Measurements from ENCODE around the gene PHF12. TPM values are rescaled to one million over a fixed set of nuclear protein-coding genes. Genes with fewer than 3 reads are reported as not detected.

The PHF12 gene
- total and polyA plus RNA-seq, 2 of the 13 experiments (the other 11 are each of a cell fraction or from before 2014, with no cell fraction given), result 9.8 to 17.1 TPM

DNA sequence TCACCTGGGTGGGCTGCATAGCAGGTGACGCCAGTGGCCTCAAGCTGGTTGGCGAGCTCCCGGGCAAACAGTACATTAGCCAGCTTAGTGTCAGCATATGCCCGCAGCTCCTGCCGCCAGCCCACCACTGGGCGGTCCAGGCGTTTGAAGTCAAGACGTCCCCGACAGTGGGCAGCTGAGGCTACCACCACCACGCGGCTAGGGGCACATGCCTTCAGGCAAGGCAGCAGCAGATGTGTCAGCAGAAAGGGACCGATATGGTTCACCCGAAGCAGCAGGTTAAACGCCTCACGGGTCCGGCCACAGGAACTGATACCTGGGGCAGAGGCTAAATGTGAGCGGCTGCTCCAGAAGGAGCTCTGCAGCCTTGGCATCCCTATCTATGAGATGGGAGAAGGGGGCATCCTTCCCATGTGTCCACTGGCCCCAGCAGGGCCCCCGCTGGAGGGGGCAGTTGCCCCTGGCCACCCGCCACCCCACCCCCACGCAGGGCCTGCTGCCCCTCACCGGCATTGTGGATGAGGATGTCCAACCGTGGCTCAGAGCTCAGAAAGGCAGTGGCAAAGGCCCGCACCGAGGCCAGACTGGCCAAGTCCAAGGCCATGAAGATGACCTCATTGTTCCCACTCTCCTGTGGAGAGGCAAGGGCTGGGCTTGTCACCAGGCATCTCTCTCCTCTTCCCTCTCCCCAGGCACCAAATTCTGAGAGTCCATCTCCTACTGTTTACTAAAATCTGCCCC lies 50.2 kb downstream of the PHF12 start (continued):
- peak; percentile 14; the same call in 1 of the 2 replicates for TF ChIP-seq ZNF574 (CRISPR knock-in tag; IDR thresholded peaks at IDR 0.05)
- TF ChIP-seq SOX13 (IDR thresholded peaks at IDR 0.05), result no peak
- TF ChIP-seq SOX13 (CRISPR knock-in tag; conservative IDR thresholded peaks at IDR 0.05 in 1 of 2, IDR thresholded peaks at IDR 0.05 in 1 of 2), result peak in 1 of 2 experiments; percentile 50; a peak in 1 of 4 replicates
- TF ChIP-seq FOSL2 (CRISPR knock-in tag; IDR thresholded peaks at IDR 0.05), result peak; percentile 68
- TF ChIP-seq SAP130 (CRISPR knock-in tag; IDR thresholded peaks at IDR 0.05; ENCODE audit: low read depth), result peak; percentile 52
- TF ChIP-seq JUND (CRISPR knock-in tag; IDR thresholded peaks at IDR 0.05), result peak; percentile 88
- peak; percentile 87; the same call in 1 of the 2 replicates for TF ChIP-seq JUN (CRISPR knock-in tag; IDR thresholded peaks at IDR 0.05)
- TF ChIP-seq PCBP1 (IDR thresholded peaks at IDR 0.05; ENCODE audit: borderline replicate concordance, low read depth, low read length), result 0 out of 2 replicates have a peak, but pooled peaks have one; percentile 40
- TF ChIP-seq, protein P1, sequence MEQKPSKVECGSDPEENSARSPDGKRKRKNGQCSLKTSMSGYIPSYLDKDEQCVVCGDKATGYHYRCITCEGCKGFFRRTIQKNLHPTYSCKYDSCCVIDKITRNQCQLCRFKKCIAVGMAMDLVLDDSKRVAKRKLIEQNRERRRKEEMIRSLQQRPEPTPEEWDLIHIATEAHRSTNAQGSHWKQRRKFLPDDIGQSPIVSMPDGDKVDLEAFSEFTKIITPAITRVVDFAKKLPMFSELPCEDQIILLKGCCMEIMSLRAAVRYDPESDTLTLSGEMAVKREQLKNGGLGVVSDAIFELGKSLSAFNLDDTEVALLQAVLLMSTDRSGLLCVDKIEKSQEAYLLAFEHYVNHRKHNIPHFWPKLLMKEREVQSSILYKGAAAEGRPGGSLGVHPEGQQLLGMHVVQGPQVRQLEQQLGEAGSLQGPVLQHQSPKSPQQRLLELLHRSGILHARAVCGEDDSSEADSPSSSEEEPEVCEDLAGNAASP (CRISPR knock-in tag; IDR thresholded peaks at IDR 0.05; ENCODE audit: borderline replicate concordance), result 0 out of 2 replicates have a peak, but pooled peaks have one; percentile 45
- TF ChIP-seq SKI (IDR thresholded peaks at IDR 0.05; ENCODE audit: partially characterized antibody), result peak; percentile 68
- TF ChIP-seq SNAPC4 (CRISPR knock-in tag; IDR thresholded peaks at IDR 0.05), result no peak
- TF ChIP-seq ZFX (CRISPR knock-in tag; IDR thresholded peaks at IDR 0.05; ENCODE audit: low read depth), result peak; percentile 33; the same call in 1 of the 2 replicates
- TF ChIP-seq NCOA2 (CRISPR knock-in tag; IDR thresholded peaks at IDR 0.05), result 0 out of 2 replicates have a peak, but pooled peaks have one; percentile 22
- TF ChIP-seq RARA (CRISPR knock-in tag; IDR thresholded peaks at IDR 0.05), result peak; percentile 81
- TF ChIP-seq PHB2 (IDR thresholded peaks at IDR 0.05; ENCODE audit: partially characterized antibody), result no peak
